ENCODE results near the gene UBE2O.

The UBE2O gene

GRCh38 chr17:76428511-76428910 is 24.4 kb downstream of the UBE2O start:
- TF ChIP-seq CTCF (IDR thresholded peaks at IDR 0.05; ENCODE audit: low read depth, low read length) = no peak

GRCh38 chr17:76427501-76428231 is 25.3 kb downstream of the UBE2O start:
- TF ChIP-seq CTCF (IDR thresholded peaks at IDR 0.05; ENCODE audit: low read depth, low read length) = no peak
- no peak overlapping the region for H3K4me3 ChIP-seq (ENCODE audit: low read depth, low read length)

More at GRCh38 chr17:76428511-76428910, 24.4 kb downstream of the UBE2O start:
- H3K4me3 ChIP-seq (ENCODE audit: low read depth, low read length) = no peak overlapping the region

GRCh38 chr17:76426853-76427252 is 26.1 kb downstream of the UBE2O start:
- no peak overlapping the region for H3K4me3 ChIP-seq (ENCODE audit: low read depth, low read length)
- no peak for TF ChIP-seq CTCF (IDR thresholded peaks at IDR 0.05; ENCODE audit: low read depth, low read length)

- no peak for TF ChIP-seq CTCF (IDR thresholded peaks at IDR 0.05; ENCODE audit: low read depth, low read length)
- no peak overlapping the region for H3K4me3 ChIP-seq (ENCODE audit: low read depth, low read length)
Measured at GRCh38 chr17:76422860-76423259, 30.1 kb downstream of the UBE2O start.

GRCh38 chr17:76422406-76422805 is 30.5 kb downstream of the UBE2O start:
- H3K4me3 ChIP-seq (ENCODE audit: low read depth, low read length) = no peak overlapping the region
- TF ChIP-seq CTCF (IDR thresholded peaks at IDR 0.05; ENCODE audit: low read depth, low read length) = no peak

- no peak for TF ChIP-seq CTCF (IDR thresholded peaks at IDR 0.05; ENCODE audit: low read depth, low read length)
- H3K4me3 ChIP-seq (ENCODE audit: low read depth, low read length) = no peak overlapping the region
Measured at GRCh38 chr17:76421044-76421407, 31.9 kb downstream of the UBE2O start.

- no peak for TF ChIP-seq CTCF (IDR thresholded peaks at IDR 0.05; ENCODE audit: low read depth, low read length)
- no peak overlapping the region for H3K4me3 ChIP-seq (ENCODE audit: low read depth, low read length)
Measured at GRCh38 chr17:76420356-76421043, 32.5 kb downstream of the UBE2O start.

All from WI38 (cell line).